Fibroblast of skin of left biceps (primary cell): ENCODE results near the gene VSIR.

Experiments
- DNase-seq, 2 experiments: peaks; one replicate each; pipeline ENCODE4 v3.0.0-alpha.2; 2013; ENCODE audit warnings: low read depth in 2 of 2

Gene VSIR

GRCh38 chr10:71763352-71764127 is 9.8 kb downstream of the VSIR start:
- no peak for DNase-seq

GRCh38 chr10:71762324-71762723 is 11.0 kb downstream of the VSIR start:
- DNase-seq = no peak

GRCh38 chr10:71761541-71762113 is 11.7 kb downstream of the VSIR start:
- DNase-seq = no peak

GRCh38 chr10:71761105-71761511 is 12.2 kb downstream of the VSIR start:
- DNase-seq = no peak

DNA sequence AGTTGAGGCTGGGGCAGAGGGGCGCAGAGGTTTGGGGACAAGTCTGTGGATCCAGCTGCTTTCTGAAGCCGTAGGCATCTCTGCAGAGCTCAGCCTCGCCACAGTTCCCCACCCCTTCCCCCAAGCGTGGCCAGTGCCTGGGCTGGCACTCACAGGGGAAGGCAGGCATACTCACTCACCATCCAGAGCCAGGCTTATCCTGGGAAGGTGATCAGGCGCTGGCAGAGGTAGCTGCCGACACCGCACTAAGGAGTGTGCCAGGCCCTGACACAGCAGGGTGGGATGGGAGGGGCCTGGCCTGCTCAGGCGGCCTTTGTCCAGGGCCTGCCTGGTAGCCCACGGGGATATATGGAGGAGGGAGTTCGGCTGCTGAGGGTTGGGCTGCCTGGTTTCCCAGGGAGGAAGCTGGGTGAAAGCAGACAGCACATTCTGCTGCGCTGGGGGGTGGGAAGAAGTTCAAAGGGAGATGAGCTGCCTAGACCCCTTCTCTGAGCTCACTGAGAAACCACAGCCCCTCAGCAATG is 15.9 kb downstream of the VSIR start:
- no peak for DNase-seq

DNA sequence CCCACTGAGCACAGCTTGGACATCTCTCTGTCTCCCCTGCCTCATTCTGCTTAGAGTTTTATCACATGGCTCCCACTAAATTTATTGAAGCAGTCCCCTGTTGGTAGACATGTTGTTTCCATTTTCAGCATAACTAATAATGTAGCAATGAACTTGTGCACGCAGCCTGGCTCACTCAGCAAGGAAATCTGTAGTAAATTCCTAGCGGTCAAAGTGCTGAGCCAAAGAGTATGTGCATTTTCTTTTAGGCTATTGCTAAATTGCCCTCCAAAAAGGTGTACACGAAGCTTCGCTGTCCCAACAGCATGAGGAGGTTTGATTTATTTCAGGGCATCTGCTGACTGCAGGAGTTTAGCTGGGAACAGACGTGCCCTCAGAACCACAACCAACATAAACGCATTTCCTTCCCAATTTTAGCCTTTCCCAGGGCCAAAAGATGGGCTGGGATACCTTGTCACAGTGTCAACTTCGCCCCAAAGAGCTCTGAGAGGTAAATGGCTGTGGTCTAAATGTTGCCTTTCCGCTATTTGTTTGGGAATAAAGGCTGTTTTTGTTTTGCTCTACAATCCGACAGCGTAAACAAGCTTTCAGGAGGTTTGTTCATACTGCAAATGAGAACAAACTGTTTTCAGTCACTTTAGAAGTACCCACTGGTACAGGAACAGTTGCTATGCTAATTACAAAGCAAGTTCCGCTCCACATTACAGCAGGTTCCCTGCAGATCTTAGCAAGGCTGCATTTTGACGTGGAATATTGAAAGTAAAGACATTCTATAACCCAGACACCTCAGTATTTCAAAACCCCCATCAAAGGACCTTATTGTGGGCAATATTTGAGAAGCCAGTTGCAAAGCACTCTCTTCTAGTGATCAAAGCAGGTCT is 16.8 kb downstream of the VSIR start:
- no peak for DNase-seq

DNA sequence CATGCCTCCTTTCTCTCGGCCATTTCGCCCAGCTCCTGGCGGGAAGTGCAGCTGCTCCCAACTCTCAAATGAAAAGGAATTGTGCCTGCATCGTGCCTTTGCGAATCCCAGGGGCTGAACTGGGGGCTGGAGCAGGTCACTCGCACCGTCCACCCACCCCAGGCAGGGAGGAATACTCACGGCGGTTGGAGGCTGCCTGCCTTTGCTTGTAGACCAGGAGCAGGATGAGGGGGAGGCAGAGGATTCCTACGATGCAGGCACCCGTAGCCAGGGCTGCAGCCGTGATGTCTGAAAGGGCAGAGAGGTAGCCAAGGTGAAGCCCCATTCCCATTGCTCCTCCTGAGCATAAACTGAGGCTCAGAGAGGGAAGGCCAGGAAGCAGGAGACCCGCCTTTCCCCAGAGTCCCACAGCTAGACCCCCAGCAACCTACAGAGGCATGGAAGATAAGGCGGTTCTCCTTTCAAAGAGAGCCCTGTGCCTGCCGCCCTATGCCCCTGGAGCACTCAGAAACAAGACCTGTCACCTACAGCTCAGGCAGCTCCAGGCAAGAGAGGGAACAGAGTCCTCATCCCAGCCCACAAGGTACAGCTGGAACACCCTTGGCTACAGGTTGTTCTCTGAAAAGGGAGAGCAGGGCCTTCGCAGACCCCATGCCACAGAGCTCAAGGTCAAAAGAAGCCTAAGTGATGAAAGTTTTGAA is 18.0 kb downstream of the VSIR start:
- no peak for DNase-seq

DNA sequence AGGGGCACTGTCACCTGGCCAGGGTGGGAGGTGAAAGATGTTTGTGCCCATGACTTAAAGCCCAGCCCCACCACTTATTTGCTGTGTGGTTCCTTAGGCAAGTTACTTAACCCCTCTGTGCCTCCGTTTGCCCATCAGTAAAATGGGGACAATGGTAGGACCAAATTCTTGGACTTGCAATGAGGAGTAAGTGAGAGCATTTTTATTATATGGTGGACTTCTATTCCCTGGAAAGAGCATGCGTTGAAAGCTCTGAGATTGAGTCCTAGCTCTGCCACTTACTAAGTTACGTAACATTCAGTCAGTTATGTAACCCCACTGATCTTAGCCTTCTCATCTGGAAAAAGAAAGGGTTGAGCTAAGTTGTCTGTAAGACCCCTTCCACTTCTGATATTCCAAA is 18.8 kb downstream of the VSIR start:
- no peak for DNase-seq

- no peak for DNase-seq
These were observed 19.3 kb downstream of the VSIR start for GRCh38 chr10:71753960-71754505.

- DNase-seq = no peak
These were observed 20.0 kb downstream of the VSIR start for GRCh38 chr10:71753091-71753959.

- DNase-seq = no peak
These were observed 20.8 kb downstream of the VSIR start for GRCh38 chr10:71752391-71753090.

DNA sequence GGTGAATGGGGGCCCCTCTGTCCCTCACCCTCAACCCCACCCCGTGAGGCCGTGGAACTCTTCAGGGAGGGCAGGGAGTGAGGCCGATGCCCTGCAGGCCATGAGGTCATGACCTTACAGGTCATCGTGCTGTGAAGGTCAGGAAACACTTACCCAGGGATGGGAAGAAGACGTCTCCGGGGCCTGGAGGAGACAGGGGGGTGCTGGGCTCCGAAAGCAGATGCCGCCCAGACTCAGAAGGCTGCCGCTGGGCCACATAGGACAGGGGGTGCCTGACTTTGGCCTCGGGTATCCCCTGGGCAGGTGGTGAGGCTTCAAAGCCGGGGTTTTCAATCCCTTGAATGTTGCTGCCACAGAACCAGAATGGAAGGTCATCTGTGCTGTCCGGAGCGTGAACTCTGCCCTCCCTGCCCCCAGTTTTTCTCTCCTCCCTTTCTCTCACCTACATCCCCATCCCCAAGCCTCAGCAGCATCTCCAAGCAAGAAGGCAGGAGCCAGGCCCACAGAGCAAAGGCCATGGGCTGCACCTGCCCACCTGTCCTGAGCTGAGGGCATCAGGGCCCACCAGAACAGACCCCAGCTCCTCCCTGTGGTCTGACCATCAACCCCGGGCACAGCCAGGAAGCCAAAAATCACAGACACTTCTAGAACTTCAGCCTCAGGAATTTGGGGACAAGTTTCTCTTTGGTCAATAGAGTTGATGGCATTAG is 21.6 kb downstream of the VSIR start:
- no peak for DNase-seq

DNA sequence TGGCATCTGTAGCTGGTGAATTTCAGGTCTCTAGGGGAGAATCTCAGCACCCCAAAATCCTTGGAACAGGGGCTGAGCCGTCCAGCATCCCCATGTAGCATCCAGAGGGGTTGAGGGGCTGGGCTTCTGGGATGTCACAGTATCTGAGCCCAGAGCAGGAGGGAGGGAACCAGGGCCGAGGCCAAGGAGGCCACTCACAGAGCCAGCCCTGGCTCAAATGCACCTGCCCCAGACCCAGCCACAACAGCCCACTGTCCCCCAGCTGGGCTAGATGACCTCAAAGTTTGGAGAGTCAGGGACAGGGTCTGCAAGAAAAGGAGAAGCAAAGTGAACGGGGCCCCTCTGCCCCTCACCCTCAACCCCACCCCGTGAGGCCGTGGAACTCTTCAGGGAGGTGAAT is 22.3 kb downstream of the VSIR start:
- DNase-seq = no peak

GRCh38 chr10:71750124-71750841 is 23.0 kb downstream of the VSIR start:
- no peak for DNase-seq

GRCh38 chr10:71749396-71749795 is 23.9 kb downstream of the VSIR start:
- no peak for DNase-seq

GRCh38 chr10:71748671-71749191 is 24.6 kb downstream of the VSIR start:
- DNase-seq = no peak

- DNase-seq = no peak
These were observed 25.5 kb downstream of the VSIR start for GRCh38 chr10:71747551-71748523.
